ENCODE measurements around the gene B2M.

DNA sequence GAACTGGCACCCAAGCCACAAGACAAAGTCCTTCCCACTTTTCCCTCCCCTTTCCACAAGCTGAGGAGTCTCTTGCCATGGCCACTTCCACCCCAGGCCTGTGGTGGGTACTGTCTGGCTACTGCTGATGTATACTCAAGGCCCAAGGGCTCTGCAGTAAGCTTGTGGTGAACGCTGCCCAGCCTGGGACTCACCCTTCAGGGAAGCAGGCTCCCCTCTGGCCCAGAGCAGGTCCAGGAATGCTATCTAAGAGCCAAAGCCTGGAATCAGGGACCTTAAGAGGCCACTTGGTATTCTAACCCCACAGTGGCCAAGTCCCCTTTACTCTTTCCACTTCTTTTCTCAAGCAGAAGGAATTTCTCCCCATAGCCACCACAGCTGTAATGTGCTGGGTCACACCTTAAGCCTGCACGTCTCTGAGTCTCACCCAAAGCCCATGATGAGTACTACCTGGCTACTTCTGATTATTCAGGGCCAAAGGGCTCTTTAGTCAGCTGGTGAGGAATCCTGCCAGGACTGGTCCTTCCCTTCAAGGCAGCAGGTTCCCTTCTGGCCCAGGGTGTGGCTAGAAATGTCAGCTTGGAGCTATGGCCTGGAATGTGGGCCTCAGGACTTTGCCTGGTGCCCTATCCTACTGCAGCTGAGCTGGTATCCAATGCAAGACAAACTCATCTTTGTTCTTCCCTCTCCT is 4.2 kb upstream of the B2M start:
- TF ChIP-seq, protein P1, sequence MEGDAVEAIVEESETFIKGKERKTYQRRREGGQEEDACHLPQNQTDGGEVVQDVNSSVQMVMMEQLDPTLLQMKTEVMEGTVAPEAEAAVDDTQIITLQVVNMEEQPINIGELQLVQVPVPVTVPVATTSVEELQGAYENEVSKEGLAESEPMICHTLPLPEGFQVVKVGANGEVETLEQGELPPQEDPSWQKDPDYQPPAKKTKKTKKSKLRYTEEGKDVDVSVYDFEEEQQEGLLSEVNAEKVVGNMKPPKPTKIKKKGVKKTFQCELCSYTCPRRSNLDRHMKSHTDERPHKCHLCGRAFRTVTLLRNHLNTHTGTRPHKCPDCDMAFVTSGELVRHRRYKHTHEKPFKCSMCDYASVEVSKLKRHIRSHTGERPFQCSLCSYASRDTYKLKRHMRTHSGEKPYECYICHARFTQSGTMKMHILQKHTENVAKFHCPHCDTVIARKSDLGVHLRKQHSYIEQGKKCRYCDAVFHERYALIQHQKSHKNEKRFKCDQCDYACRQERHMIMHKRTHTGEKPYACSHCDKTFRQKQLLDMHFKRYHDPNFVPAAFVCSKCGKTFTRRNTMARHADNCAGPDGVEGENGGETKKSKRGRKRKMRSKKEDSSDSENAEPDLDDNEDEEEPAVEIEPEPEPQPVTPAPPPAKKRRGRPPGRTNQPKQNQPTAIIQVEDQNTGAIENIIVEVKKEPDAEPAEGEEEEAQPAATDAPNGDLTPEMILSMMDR (IDR thresholded peaks at IDR 0.05; ENCODE audit: borderline replicate concordance, extremely low read depth, low read length, poor library complexity, severe bottlenecking): no peak
- TF ChIP-seq EZH2 (IDR thresholded peaks at IDR 0.05; ENCODE audit: borderline replicate concordance, low read depth, low read length, severe bottlenecking): no peak

Data from DND-41 (cell line).